Mesothelial cell of epicardium (in vitro differentiated cells): ENCODE data around the gene RBMS3. TPM values are rescaled to one million over a fixed set of nuclear protein-coding genes. Genes with fewer than 3 reads are reported as not detected.
A peak's percentile ranks its signal among the peaks of the same experiment; 100 is the strongest.

Experiments used
- DNase-seq, 2 experiments: peaks; one replicate each; pipeline ENCODE4 v3.0.0; 2021; ENCODE audit warnings: low spot score in 2 of 2; ENCODE audit not compliant: unreplicated experiment in 2 of 2
- H3K27ac Mint-ChIP-seq: 2 replicates; pipeline ENCODE4 v1.8.0; 2021; ENCODE audit warnings: mixed read lengths
- H3K27me3 Mint-ChIP-seq: 2 replicates; pipeline ENCODE4 v1.8.0; 2021; ENCODE audit warnings: low read depth, mixed read lengths
- H3K36me3 Mint-ChIP-seq: 2 replicates; pipeline ENCODE4 v1.8.0; 2021; ENCODE audit warnings: mixed read lengths
- H3K4me1 Mint-ChIP-seq: 2 replicates; pipeline ENCODE4 v1.8.0; 2021; ENCODE audit warnings: mixed read lengths
- H3K4me3 Mint-ChIP-seq: 2 replicates; pipeline ENCODE4 v1.8.0; 2021; ENCODE audit warnings: mild to moderate bottlenecking, moderate library complexity, mixed read lengths
- H3K9me3 Mint-ChIP-seq: 2 replicates; pipeline ENCODE4 v1.8.0; 2021; ENCODE audit warnings: mixed read lengths
- total RNA-seq: library from RNA; stranded (reverse); gene quantifications from 3 replicates; pipeline ENCODE4 v1.2.1, GENCODE V29; 2021
- TF ChIP-seq, protein P1 (sequence below): fragments of 200-600 bp; sonication (generic); IDR thresholded peaks from one replicate; pipeline ENCODE4 v1.5.0; 2021; ENCODE audit warnings: antibody characterized with exemption; ENCODE audit not compliant: unreplicated experiment

Gene RBMS3
- total RNA-seq, 1 donor from 2014 or later = 42.5 TPM

DNA sequence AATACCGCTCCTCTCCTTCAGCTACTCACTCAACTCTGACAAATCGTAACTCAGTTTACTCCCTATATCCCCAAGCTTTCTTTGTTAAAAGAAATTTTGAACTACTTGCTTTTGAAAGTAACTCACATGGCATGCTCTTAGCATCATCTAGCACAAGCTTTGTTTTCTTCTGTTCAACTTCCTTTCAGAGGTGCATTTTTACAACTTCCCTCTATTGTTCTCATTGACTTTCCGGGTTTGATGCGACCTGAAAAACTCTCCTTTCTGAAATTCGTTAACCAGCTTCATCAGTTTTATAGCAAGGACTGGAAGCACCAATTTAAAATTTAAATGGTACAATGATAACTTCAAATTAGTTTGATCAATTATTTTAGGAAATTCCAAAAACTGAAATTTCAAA lies 696.0 kb downstream of the RBMS3 start:
- Mint-ChIP-seq H3K36me3 (peaks cover 19% of the 10 kb centered on the region), H3K27me3 (no peaks in the 10 kb centered on the region), H3K9me3 (peaks cover 31% of the 10 kb centered on the region), H3K27ac (no peak overlapping the region), H3K4me3 (no peak overlapping the region), H3K4me1 (peaks cover 10% of the 10 kb centered on the region)
- DNase-seq = no peak
- TF ChIP-seq, protein P1, sequence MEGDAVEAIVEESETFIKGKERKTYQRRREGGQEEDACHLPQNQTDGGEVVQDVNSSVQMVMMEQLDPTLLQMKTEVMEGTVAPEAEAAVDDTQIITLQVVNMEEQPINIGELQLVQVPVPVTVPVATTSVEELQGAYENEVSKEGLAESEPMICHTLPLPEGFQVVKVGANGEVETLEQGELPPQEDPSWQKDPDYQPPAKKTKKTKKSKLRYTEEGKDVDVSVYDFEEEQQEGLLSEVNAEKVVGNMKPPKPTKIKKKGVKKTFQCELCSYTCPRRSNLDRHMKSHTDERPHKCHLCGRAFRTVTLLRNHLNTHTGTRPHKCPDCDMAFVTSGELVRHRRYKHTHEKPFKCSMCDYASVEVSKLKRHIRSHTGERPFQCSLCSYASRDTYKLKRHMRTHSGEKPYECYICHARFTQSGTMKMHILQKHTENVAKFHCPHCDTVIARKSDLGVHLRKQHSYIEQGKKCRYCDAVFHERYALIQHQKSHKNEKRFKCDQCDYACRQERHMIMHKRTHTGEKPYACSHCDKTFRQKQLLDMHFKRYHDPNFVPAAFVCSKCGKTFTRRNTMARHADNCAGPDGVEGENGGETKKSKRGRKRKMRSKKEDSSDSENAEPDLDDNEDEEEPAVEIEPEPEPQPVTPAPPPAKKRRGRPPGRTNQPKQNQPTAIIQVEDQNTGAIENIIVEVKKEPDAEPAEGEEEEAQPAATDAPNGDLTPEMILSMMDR = no peak

DNA sequence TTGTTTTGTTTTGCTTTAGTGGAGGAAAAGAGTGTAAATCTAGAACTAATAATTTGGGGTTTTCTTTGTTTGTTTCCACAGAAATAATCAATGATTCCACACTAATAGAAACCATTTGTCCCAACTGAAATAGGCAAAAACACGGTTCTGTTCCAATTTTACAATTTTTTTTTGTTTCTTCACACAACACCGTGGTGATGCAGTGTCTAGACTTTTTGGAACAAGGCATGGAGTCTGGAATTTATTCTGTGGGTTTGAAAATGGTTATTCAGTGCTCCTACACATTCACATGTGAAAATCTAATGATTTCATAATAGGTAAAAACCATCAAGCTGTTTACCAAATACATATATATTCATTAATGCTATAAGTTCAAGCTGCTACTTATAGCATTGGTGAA lies 696.5 kb downstream of the RBMS3 start:
- Mint-ChIP-seq H3K9me3 (peaks cover 36% of the 10 kb centered on the region), H3K27ac (no peak overlapping the region), H3K36me3 (peaks cover 23% of the 10 kb centered on the region), H3K27me3 (no peaks in the 10 kb centered on the region), H3K4me3 (no peak overlapping the region), H3K4me1 (peaks cover 10% of the 10 kb centered on the region)
- DNase-seq = no peak
- TF ChIP-seq, protein P1 = no peak

DNA sequence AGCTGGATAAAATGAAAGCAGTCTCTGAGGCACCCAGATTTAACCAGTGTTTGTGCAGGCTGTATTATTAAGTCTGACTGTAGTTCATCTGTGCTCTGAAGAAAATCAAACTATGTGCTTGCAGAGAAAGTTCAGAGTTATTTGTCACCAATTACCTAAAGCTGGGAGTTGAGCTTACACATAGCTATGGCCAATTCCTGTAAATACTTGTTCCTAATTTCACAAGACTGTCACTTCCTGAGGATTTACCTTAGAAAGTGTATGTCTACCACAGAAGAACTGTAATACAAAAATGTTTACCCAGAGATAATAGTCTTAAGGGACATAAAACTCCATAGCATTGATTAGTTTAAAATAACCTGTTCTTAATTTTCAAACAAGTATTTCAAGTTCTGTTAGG lies 697.2 kb downstream of the RBMS3 start:
- peak overlapping the region; percentile 68 for H3K27ac Mint-ChIP-seq
- peaks cover 10% of the 10 kb centered on the region for H3K4me1 Mint-ChIP-seq
- peaks cover 41% of the 10 kb centered on the region for H3K9me3 Mint-ChIP-seq
- no peak for DNase-seq
- no peaks in the 10 kb centered on the region for H3K27me3 Mint-ChIP-seq
- peaks cover 27% of the 10 kb centered on the region for H3K36me3 Mint-ChIP-seq
- TF ChIP-seq, protein P1 = no peak
- no peak overlapping the region for H3K4me3 Mint-ChIP-seq

DNA sequence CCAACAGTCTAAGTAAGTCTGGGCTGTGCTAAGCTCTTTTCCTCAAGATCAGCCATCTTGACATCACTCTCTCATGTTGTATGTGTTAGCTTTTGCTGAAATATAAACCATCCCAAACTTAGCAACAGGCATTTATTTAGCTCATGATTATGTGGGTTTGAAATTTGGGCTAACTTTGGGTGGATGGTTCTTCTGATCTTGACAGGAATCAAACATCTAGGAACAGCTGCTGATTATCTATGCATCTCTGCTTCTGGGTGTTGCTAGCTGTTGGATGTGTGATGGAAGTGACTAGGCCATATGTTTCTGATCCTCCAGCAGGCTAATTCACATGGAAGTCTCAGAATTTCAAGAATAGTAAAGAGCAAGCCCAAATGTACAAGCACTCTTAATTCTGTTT lies 710.3 kb downstream of the RBMS3 start:
- Mint-ChIP-seq H3K27ac (no peak overlapping the region), H3K4me3 (no peak overlapping the region), H3K27me3 (no peaks in the 10 kb centered on the region), H3K9me3 (peaks cover 12% of the 10 kb centered on the region), H3K36me3 (peaks cover 12% of the 10 kb centered on the region), H3K4me1 (peaks cover 6% of the 10 kb centered on the region)
- TF ChIP-seq, protein P1 = no peak
- no peak for DNase-seq

DNA sequence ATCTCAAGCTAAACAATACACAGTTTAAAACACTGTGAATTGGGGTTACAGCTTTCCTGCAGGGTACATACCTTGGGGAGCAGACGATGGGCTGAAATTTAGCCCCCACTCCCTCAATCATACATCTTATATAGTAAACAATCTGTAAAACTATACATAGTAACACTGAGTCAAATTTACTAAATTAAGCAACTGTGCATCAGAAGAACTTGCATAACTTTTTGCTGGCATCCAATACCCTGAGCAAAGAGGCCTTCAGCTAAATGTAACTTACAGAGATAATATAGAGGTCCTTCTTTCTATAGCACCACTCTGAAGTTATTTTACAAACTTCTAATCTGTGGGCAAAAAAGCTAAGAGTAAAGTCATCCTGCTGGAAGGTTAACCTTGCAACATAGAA lies 721.9 kb downstream of the RBMS3 start:
- Mint-ChIP-seq H3K27me3 (no peaks in the 10 kb centered on the region), H3K27ac (no peak overlapping the region), H3K36me3 (peaks cover 4% of the 10 kb centered on the region), H3K4me3 (no peak overlapping the region), H3K9me3 (peaks cover 5% of the 10 kb centered on the region), H3K4me1 (peaks cover 11% of the 10 kb centered on the region)
- TF ChIP-seq, protein P1 = no peak
- DNase-seq = no peak

DNA sequence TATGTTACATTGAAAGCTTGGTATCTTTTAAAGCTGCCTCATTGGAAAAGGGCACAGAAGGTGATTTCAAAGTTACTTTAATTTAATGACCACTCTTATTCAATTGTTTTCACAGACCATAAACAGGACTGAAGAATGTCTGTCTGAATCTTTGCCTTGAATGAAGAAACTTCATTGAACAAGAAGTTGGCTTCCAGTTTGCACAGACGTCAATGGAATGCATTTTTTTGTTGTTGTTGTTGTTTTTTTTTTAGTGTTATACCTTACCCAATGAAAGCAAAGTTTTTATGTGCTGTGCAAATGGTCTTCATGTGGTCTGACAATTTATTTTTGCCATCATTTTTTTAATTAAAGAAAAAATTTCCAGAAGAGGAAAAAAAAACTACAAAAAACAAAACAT lies 722.9 kb downstream of the RBMS3 start:
- peaks cover 11% of the 10 kb centered on the region for H3K4me1 Mint-ChIP-seq
- H3K27me3 Mint-ChIP-seq = no peaks in the 10 kb centered on the region
- peaks cover 4% of the 10 kb centered on the region for H3K36me3 Mint-ChIP-seq
- H3K9me3 Mint-ChIP-seq = peaks cover 5% of the 10 kb centered on the region
- no peak for DNase-seq
- H3K27ac Mint-ChIP-seq = no peak overlapping the region
- no peak overlapping the region for H3K4me3 Mint-ChIP-seq
- TF ChIP-seq, protein P1 = no peak
